ENCODE data around the gene ADCY10. TPM values are rescaled to one million over a fixed set of nuclear protein-coding genes. Genes with fewer than 3 reads are reported as not detected.

The ADCY10 gene
- total and polyA plus RNA-seq, 9 of the 15 experiments (the other 6 are each of a cell fraction or from before 2014, with no cell fraction given), result 0.08 to 0.86 (median 0.22) TPM

GRCh38 chr1:167904652-167905130 is 9.2 kb downstream of the ADCY10 start (continued):
- TF ChIP-seq SIN3B (IDR thresholded peaks at IDR 0.05; ENCODE audit: low read depth) (no peak), ZNF316 (IDR thresholded peaks at IDR 0.05) (peak; percentile 33; the same call in 1 of the 2 replicates), ZKSCAN8 (CRISPR knock-in tag; IDR thresholded peaks at IDR 0.05) (no peak), FOXA1 (IDR thresholded peaks at IDR 0.05; ENCODE audit: borderline replicate concordance) (no peak), MYNN (IDR thresholded peaks at IDR 0.05) (no peak), MYNN (CRISPR knock-in tag; IDR thresholded peaks at IDR 0.05) (no peak), BRD9 (IDR thresholded peaks at IDR 0.05; ENCODE audit: low read depth, partially characterized antibody) (no peak), ZNF24 (IDR thresholded peaks at IDR 0.05) (no peak), RAD21 (CRISPR knock-in tag; conservative IDR thresholded peaks at IDR 0.05 in 1 of 2, IDR thresholded peaks at IDR 0.05 in 1 of 2) (peak in 1 of 2 experiments; percentile 33; a peak in 2 of 4 replicates), UBTF (IDR thresholded peaks at IDR 0.05; ENCODE audit: borderline replicate concordance in 1 of 2, low read depth in 2 of 2, low read length in 2 of 2) (0 out of 4 replicates have a peak, but pooled peaks of 1 of the 2 experiments have one; percentile 49), SREBF2 (CRISPR knock-in tag; IDR thresholded peaks at IDR 0.05) (no peak), NFE2 (IDR thresholded peaks at IDR 0.05; ENCODE audit: low read depth) (peak; percentile 51; the same call in 1 of the 2 replicates), MAFG (tag; conservative IDR thresholded peaks at IDR 0.05) (peak; percentile 33; the same call in 1 of the 2 replicates), ZNF324 (CRISPR knock-in tag; IDR thresholded peaks at IDR 0.05) (no peak), JUND (IDR thresholded peaks at IDR 0.05; ENCODE audit: borderline replicate concordance, low read depth, low read length) (peak; percentile 74; the same call in 1 of the 2 replicates), JUND (tag; IDR thresholded peaks at IDR 0.05; ENCODE audit: borderline replicate concordance, low read depth, low read length) (peak; percentile 65; the same call in 1 of the 3 replicates), SMC3 (conservative IDR thresholded peaks at IDR 0.05; ENCODE audit: insufficient read depth, low read depth, low read length) (no peak), ETV5 (CRISPR knock-in tag; IDR thresholded peaks at IDR 0.05; ENCODE audit: low read depth) (0 out of 2 replicates have a peak, but pooled peaks have one; percentile 53), HDAC1 (IDR thresholded peaks at IDR 0.05) (peak in 1 of 2 experiments; percentile 35; a peak in 1 of 4 replicates), SMARCA4 (IDR thresholded peaks at IDR 0.05) (peak; percentile 58)
- TF ChIP-seq, protein P1, sequence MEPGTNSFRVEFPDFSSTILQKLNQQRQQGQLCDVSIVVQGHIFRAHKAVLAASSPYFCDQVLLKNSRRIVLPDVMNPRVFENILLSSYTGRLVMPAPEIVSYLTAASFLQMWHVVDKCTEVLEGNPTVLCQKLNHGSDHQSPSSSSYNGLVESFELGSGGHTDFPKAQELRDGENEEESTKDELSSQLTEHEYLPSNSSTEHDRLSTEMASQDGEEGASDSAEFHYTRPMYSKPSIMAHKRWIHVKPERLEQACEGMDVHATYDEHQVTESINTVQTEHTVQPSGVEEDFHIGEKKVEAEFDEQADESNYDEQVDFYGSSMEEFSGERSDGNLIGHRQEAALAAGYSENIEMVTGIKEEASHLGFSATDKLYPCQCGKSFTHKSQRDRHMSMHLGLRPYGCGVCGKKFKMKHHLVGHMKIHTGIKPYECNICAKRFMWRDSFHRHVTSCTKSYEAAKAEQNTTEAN (CRISPR knock-in tag; IDR thresholded peaks at IDR 0.05), result no peak
- TF ChIP-seq, protein P2, sequence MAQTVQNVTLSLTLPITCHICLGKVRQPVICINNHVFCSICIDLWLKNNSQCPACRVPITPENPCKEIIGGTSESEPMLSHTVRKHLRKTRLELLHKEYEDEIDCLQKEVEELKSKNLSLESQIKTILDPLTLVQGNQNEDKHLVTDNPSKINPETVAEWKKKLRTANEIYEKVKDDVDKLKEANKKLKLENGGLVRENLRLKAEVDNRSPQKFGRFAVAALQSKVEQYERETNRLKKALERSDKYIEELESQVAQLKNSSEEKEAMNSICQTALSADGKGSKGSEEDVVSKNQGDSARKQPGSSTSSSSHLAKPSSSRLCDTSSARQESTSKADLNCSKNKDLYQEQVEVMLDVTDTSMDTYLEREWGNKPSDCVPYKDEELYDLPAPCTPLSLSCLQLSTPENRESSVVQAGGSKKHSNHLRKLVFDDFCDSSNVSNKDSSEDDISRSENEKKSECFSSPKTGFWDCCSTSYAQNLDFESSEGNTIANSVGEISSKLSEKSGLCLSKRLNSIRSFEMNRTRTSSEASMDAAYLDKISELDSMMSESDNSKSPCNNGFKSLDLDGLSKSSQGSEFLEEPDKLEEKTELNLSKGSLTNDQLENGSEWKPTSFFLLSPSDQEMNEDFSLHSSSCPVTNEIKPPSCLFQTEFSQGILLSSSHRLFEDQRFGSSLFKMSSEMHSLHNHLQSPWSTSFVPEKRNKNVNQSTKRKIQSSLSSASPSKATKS (CRISPR knock-in tag; IDR thresholded peaks at IDR 0.05), result no peak
- TF ChIP-seq, protein P3, sequence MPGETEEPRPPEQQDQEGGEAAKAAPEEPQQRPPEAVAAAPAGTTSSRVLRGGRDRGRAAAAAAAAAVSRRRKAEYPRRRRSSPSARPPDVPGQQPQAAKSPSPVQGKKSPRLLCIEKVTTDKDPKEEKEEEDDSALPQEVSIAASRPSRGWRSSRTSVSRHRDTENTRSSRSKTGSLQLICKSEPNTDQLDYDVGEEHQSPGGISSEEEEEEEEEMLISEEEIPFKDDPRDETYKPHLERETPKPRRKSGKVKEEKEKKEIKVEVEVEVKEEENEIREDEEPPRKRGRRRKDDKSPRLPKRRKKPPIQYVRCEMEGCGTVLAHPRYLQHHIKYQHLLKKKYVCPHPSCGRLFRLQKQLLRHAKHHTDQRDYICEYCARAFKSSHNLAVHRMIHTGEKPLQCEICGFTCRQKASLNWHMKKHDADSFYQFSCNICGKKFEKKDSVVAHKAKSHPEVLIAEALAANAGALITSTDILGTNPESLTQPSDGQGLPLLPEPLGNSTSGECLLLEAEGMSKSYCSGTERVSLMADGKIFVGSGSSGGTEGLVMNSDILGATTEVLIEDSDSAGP (CRISPR knock-in tag; IDR thresholded peaks at IDR 0.05), result no peak
